ENCODE data around the gene PRPH2. TPM values are rescaled to one million over a fixed set of nuclear protein-coding genes. Genes with fewer than 3 reads are reported as not detected.
A peak's percentile ranks its signal among the peaks of the same experiment; 100 is the strongest.
"Not testable (repeated sequence)": the region's sequence is repeated elsewhere in the genome, so short reads cannot be mapped to it uniquely, and the experiment has no call there.

The PRPH2 gene
- total and polyA plus RNA-seq, 8 donors: 0.38 to 4.0 (median 0.83) TPM; not detected in 2

GRCh38 chr6:42674780-42675179 is 47.6 kb downstream of the PRPH2 start:
- Histone ChIP-seq H3K4me1 (no peaks in the 10 kb centered on the region), H3K36me3 (peaks cover 82 to 100% (median 100%) of the 10 kb centered on the region in 4 donors), H3K27me3 (no peaks in the 10 kb centered on the region), H3K4me3 (no peak overlapping the region), H3K9me3 (no peaks in the 10 kb centered on the region), H3K27ac (no peak overlapping the region)
- TF ChIP-seq POLR2AphosphoS5 (IDR thresholded peaks at IDR 0.05): no peak
- no peak for TF ChIP-seq CTCF (IDR thresholded peaks at IDR 0.05)
- WGBS, 5 donors: 83 to 96% (median 92%) methylated on average over 3 of the region's 3 CpGs
- DNase-seq: no peak
- intact Hi-C loops (cut with DNase I; ENCODE audit: low total_unique reads): no loop called here

DNA sequence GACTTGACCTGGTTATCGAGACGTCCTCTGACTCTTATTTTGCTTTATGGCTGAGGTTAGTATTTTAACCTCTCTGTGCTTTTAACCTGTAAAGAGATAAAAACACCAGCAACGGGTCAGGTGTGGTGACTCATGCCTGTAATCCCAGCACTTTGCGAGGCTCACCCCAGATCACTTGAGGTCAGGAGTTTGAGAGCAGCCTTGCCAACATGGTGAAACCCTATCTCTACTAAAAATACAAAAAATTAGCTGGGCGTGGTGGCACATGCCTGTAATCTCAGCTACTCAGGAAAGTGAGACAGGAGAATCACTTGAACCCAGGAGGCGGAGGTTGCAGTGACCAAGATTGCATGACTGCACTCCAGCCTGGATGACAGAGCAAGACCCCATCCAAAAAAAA is 48.0 kb downstream of the PRPH2 start:
- H3K4me3 ChIP-seq; intact Hi-C loops (cut with DNase I; ENCODE audit: low total_unique reads); H3K27me3 ChIP-seq; DNase-seq; H3K4me1 ChIP-seq; H3K9me3 ChIP-seq; H3K27ac ChIP-seq: not testable (repeated sequence)
- 76 to 86% (median 83%) methylated on average over 6 of the region's 6 CpGs for WGBS, 5 donors
- peaks cover 78 to 100% (median 100%) of the 10 kb centered on the region in 4 donors for H3K36me3 ChIP-seq

GRCh38 chr6:42664718-42665117 is 57.7 kb downstream of the PRPH2 start:
- Histone ChIP-seq H3K27me3 (no peaks in the 10 kb centered on the region), H3K36me3 (peaks cover 30 to 95% (median 91%) of the 10 kb centered on the region in 4 donors), H3K4me3 (no peak overlapping the region), H3K9me3 (no peaks in the 10 kb centered on the region), H3K4me1 (peaks cover 0 to 7% (median 0%) of the 10 kb centered on the region in 4 donors), H3K27ac (no peak overlapping the region)
- WGBS, 5 donors: 93 to 98% (median 94%) methylated on average over 2 of the region's 2 CpGs
- intact Hi-C loops (cut with DNase I; ENCODE audit: low total_unique reads): loop anchor here (10.0 kb wide), 1 partner anchor 60 kb away; the partner anchor contains the start of gene PRPH2
- TF ChIP-seq EP300 (IDR thresholded peaks at IDR 0.05): no peak
- no peak for TF ChIP-seq CTCF (IDR thresholded peaks at IDR 0.05)
- no peak for TF ChIP-seq POLR2AphosphoS5 (IDR thresholded peaks at IDR 0.05)
- no peak for TF ChIP-seq POLR2A (IDR thresholded peaks at IDR 0.05)
- no peak for DNase-seq

DNA sequence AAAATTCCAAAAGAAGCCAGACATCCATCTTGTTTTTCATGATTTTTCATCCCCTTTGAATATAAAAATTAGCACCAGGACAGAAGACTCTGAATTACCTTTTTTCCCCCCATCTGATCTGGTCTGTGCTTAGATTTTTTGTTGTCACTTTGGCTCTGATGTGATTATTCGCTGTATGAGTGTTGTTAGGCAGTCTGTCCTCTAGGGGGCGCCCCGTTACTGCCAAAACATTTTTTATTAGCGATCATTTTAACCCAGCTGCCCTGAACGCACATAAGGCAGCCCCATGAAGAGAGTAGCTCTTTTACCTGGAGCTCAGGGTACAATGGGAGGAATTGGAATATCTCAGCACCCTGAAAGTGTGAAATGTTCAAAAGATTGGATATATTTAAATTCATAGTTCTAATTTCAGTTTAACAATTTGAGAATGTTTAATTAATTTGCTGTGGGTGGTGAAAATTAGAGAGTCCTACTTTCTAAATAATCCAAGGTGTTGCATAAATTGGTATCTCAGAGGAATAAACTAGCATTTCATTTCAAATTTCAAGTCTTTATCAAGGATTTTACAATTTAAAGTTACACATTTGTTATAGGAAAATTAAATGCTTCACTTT is 60.8 kb downstream of the PRPH2 start:
- WGBS, 5 donors: 0 to 1% (median 1%) methylated on average over 5 of the region's 5 CpGs

More for the DNA sequence above, 60.8 kb downstream of the PRPH2 start:
- H3K9me3 ChIP-seq: no peaks in the 10 kb centered on the region
- H3K27me3 ChIP-seq: no peaks in the 10 kb centered on the region
- H3K36me3 ChIP-seq: peaks cover 33 to 95% (median 93%) of the 10 kb centered on the region in 4 donors
- H3K4me3 ChIP-seq: no peak overlapping the region
- peak in 1 of 3 donors; percentile 26 for TF ChIP-seq POLR2AphosphoS5 (IDR thresholded peaks at IDR 0.05)
- TF ChIP-seq EP300 (IDR thresholded peaks at IDR 0.05): no peak
- peak in 5 of 7 experiments; percentile 82 to 91 (median 88) for TF ChIP-seq CTCF (IDR thresholded peaks at IDR 0.05)
- no peak for TF ChIP-seq POLR2A (IDR thresholded peaks at IDR 0.05)
- intact Hi-C loops (cut with DNase I; ENCODE audit: low total_unique reads): loop anchor here (10.0 kb wide), 1 partner anchor 63 kb away; the partner anchor contains the start of gene PRPH2
- DNase-seq: peak; percentile 87 to 90
- peaks cover 0 to 7% (median 0%) of the 10 kb centered on the region in 4 donors for H3K4me1 ChIP-seq
- H3K27ac ChIP-seq: no peak overlapping the region

Data from stomach (tissue), 9 donors.